Femur (tissue), 1 donor: ENCODE results near the gene FOXC2.
A peak's percentile ranks its signal among the peaks of the same experiment; 100 is the strongest.

Experiments used
- DNase-seq: peaks from one replicate; pipeline ENCODE4 v3.0.0-alpha.2; 2017

The FOXC2 gene

GRCh38 chr16:86593913-86594620 lies 27.4 kb downstream of the FOXC2 start:
- DNase-seq = no peak

- DNase-seq = no peak
Measured at GRCh38 chr16:86594721-86595120, 28.1 kb downstream of the FOXC2 start.

GRCh38 chr16:86595983-86596605 lies 29.5 kb downstream of the FOXC2 start:
- DNase-seq = no peak

- DNase-seq = no peak
Measured at GRCh38 chr16:86597126-86597879, 30.7 kb downstream of the FOXC2 start.

GRCh38 chr16:86597880-86598606 lies 31.4 kb downstream of the FOXC2 start:
- DNase-seq = no peak

- DNase-seq = no peak
Measured at GRCh38 chr16:86598607-86599565, 32.3 kb downstream of the FOXC2 start.

- DNase-seq = no peak
Measured at GRCh38 chr16:86601356-86601755, 34.7 kb downstream of the FOXC2 start.

- no peak for DNase-seq
Measured at GRCh38 chr16:86602521-86602920, 35.9 kb downstream of the FOXC2 start.

- DNase-seq = no peak
Measured at GRCh38 chr16:86604436-86605193, 38.0 kb downstream of the FOXC2 start.

GRCh38 chr16:86605950-86606349 lies 39.3 kb downstream of the FOXC2 start:
- DNase-seq = no peak

GRCh38 chr16:86608301-86608747 lies 41.7 kb downstream of the FOXC2 start:
- no peak for DNase-seq

GRCh38 chr16:86609115-86609514 lies 42.5 kb downstream of the FOXC2 start:
- DNase-seq = no peak

GRCh38 chr16:86609661-86610060 lies 43.0 kb downstream of the FOXC2 start:
- DNase-seq = no peak

- no peak for DNase-seq
Measured at GRCh38 chr16:86610779-86611524, 44.3 kb downstream of the FOXC2 start.

GRCh38 chr16:86611525-86611855 lies 44.9 kb downstream of the FOXC2 start:
- DNase-seq = peak; percentile 76

GRCh38 chr16:86611941-86612340 lies 45.3 kb downstream of the FOXC2 start:
- DNase-seq = no peak

GRCh38 chr16:86614699-86615098 lies 48.1 kb downstream of the FOXC2 start:
- no peak for DNase-seq

- DNase-seq = no peak
Measured at GRCh38 chr16:86616906-86617305, 50.3 kb downstream of the FOXC2 start.

GRCh38 chr16:86618431-86619238 lies 52.0 kb downstream of the FOXC2 start:
- peak; percentile 5 for DNase-seq
